ENCODE data around the gene GAS2L1. TPM values are rescaled to one million over a fixed set of nuclear protein-coding genes. Genes with fewer than 3 reads are reported as not detected.

The GAS2L1 gene
- polyA plus RNA-seq, 3 donors: 14.9 to 20.0 (median 15.7) TPM

DNA sequence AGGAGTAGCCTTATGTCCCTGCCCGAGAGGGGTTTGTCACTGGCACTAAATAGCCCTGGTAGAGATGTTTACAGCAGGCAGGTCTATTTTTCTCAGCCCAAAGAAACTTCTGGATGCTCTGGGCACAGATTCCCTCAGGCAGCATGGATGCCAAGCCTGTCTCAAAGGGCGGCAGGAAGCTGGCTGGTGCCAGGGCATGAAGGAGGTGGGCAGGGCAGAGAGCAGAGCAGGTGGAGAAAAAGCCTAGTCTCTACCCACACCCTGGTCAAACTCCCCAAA, 4.1 kb upstream of the GAS2L1 start:
- peaks cover 40% of the 10 kb centered on the region in 2 donors for H3K36me3 Mint-ChIP-seq
- H3K27ac Mint-ChIP-seq: peak overlapping the region in 4 of 7 donors; percentile 33 to 74 (median 55)
- no peak overlapping the region for H3K4me3 Mint-ChIP-seq

DNA sequence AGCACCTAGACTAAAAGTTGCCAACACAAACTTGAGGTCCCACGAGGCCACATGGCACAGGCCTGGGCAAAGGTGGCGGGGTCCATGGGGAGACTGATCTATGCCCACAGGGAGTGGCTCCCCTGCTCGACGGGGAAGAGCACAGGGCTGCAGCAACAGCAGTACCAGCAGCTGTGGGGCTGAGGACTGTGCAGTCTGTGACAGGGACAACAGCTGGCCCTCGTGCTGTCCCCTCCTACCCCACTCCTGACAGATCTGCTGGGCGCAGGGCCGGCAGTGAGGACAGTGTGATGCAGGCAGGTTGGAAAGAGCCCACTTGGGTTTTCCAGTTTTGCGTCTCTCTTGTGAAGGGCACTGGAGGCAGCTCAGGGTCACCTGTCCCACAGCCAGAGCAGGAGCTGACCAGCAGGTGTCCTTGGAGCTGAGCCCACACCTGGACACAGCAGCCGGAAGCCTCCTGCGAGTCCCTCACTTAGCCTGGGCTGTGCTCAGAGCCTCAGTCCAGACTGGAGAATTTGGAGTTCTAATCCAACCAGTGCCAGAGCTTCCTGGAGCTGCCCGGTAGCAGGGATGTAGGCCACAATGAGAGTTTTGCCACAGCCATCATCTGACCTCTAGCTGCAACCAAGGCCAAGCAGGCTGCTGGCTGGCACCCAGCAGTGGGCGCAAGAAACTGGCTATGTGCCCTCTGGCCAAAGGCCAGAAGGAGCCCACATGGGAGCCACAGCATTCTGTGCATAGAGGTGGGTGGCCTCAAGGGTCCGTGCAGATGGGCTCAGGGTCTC, 3.6 kb upstream of the GAS2L1 start:
- H3K4me3 ChIP-seq (replicated peaks in 1 of 3; ENCODE audit: low read depth in 2 of 3, low read length in 3 of 3): no peak overlapping the region
- TF ChIP-seq, protein P1, sequence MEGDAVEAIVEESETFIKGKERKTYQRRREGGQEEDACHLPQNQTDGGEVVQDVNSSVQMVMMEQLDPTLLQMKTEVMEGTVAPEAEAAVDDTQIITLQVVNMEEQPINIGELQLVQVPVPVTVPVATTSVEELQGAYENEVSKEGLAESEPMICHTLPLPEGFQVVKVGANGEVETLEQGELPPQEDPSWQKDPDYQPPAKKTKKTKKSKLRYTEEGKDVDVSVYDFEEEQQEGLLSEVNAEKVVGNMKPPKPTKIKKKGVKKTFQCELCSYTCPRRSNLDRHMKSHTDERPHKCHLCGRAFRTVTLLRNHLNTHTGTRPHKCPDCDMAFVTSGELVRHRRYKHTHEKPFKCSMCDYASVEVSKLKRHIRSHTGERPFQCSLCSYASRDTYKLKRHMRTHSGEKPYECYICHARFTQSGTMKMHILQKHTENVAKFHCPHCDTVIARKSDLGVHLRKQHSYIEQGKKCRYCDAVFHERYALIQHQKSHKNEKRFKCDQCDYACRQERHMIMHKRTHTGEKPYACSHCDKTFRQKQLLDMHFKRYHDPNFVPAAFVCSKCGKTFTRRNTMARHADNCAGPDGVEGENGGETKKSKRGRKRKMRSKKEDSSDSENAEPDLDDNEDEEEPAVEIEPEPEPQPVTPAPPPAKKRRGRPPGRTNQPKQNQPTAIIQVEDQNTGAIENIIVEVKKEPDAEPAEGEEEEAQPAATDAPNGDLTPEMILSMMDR (IDR thresholded peaks at IDR 0.05): no peak
- H4K20me1 ChIP-seq (ENCODE audit: insufficient read depth, low read length): peaks cover 41% of the 10 kb centered on the region
- peaks cover 0 to 8% (median 1%) of the 10 kb centered on the region in 7 donors for H3K9me3 Mint-ChIP-seq
- H3K4me1 ChIP-seq (ENCODE audit: control insufficient read depth in 1 of 2, insufficient read depth in 2 of 2, low read length in 2 of 2): peaks cover 33 to 45% of the 10 kb centered on the region in 2 donors
- peaks cover 22 to 30% (median 23%) of the 10 kb centered on the region in 3 donors for H3K27me3 Mint-ChIP-seq (ENCODE audit: low read depth in 3 of 3)
- peaks cover 26 to 37% of the 10 kb centered on the region in 2 donors for H3K36me3 ChIP-seq (replicated peaks in 1 of 2; ENCODE audit: control insufficient read depth in 1 of 2, insufficient read depth in 2 of 2, low read length in 2 of 2)
- H3K4me1 Mint-ChIP-seq: peaks cover 41% of the 10 kb centered on the region
- H3K36me3 Mint-ChIP-seq: peaks cover 35 to 38% of the 10 kb centered on the region in 2 donors
- intact Hi-C loops (cut with micrococcal nuclease): loop anchor here in 1 of 2 donors (5.0 kb wide), 1 partner anchor 36 kb away; the partner anchor contains the start of genes EWSR1 and RHBDD3
- no peaks in the 10 kb centered on the region for H3K9me3 ChIP-seq (replicated peaks in 1 of 2; ENCODE audit: control insufficient read depth in 1 of 2, insufficient read depth in 1 of 2, low read length in 2 of 2)
- peaks cover 0 to 23% of the 10 kb centered on the region in 2 donors for H3K27me3 ChIP-seq (ENCODE audit: control insufficient read depth in 2 of 2, insufficient read depth in 2 of 2, low read length in 2 of 2)
- no peak overlapping the region for H2AFZ ChIP-seq (ENCODE audit: insufficient read depth, low read depth, low read length, poor library complexity, severe bottlenecking)
- H3K9ac ChIP-seq (ENCODE audit: insufficient read depth, low read length, poor library complexity, severe bottlenecking): no peak overlapping the region
- H3K79me2 ChIP-seq (ENCODE audit: insufficient read depth, low read length): no peaks in the 10 kb centered on the region
- no peak for DNase-seq
- 63% methylated on average over 10 of the region's 13 CpGs for WGBS (ENCODE audit: insufficient coverage)
- H3K4me2 ChIP-seq (replicated peaks; ENCODE audit: extremely low read depth, low read length, poor library complexity, severe bottlenecking): no peak overlapping the region
- peak overlapping the region; percentile 22 to 29 for H3K27ac ChIP-seq (ENCODE audit: low read depth in 1 of 2, low read length in 2 of 2)
- H3K4me3 Mint-ChIP-seq: no peak overlapping the region
- H3K27ac Mint-ChIP-seq: peak overlapping the region in 6 of 7 donors; percentile 72 to 84 (median 78)

More for the DNA sequence above, 4.1 kb upstream of the GAS2L1 start:
- H3K4me1 Mint-ChIP-seq: peaks cover 38% of the 10 kb centered on the region
- Histone ChIP-seq H4K20me1 (ENCODE audit: insufficient read depth, low read length) (peaks cover 46% of the 10 kb centered on the region), H3K4me1 (ENCODE audit: control insufficient read depth in 1 of 2, insufficient read depth in 2 of 2, low read length in 2 of 2) (peaks cover 28 to 39% of the 10 kb centered on the region in 2 donors), H3K4me2 (replicated peaks; ENCODE audit: extremely low read depth, low read length, poor library complexity, severe bottlenecking) (no peak overlapping the region), H3K27me3 (ENCODE audit: control insufficient read depth in 2 of 2, insufficient read depth in 2 of 2, low read length in 2 of 2) (peaks cover 0 to 18% of the 10 kb centered on the region in 2 donors), H3K27ac (ENCODE audit: low read depth in 1 of 2, low read length in 2 of 2) (no peak overlapping the region), H3K79me2 (ENCODE audit: insufficient read depth, low read length) (no peaks in the 10 kb centered on the region), H2AFZ (ENCODE audit: insufficient read depth, low read depth, low read length, poor library complexity, severe bottlenecking) (no peak overlapping the region), H3K9ac (ENCODE audit: insufficient read depth, low read length, poor library complexity, severe bottlenecking) (no peak overlapping the region), H3K36me3 (replicated peaks in 1 of 2; ENCODE audit: control insufficient read depth in 1 of 2, insufficient read depth in 2 of 2, low read length in 2 of 2) (peaks cover 32 to 42% of the 10 kb centered on the region in 2 donors), H3K9me3 (replicated peaks in 1 of 2; ENCODE audit: control insufficient read depth in 1 of 2, insufficient read depth in 1 of 2, low read length in 2 of 2) (no peaks in the 10 kb centered on the region), H3K4me3 (replicated peaks in 1 of 3; ENCODE audit: low read depth in 2 of 3, low read length in 3 of 3) (no peak overlapping the region)
- peaks cover 19 to 25% (median 19%) of the 10 kb centered on the region in 3 donors for H3K27me3 Mint-ChIP-seq (ENCODE audit: low read depth in 3 of 3)
- TF ChIP-seq, protein P1 (IDR thresholded peaks at IDR 0.05): no peak
- intact Hi-C loops (cut with micrococcal nuclease): loop anchor here in 1 of 2 donors (5.0 kb wide), 1 partner anchor 35 kb away; the partner anchor contains the start of genes EWSR1 and RHBDD3
- H3K9me3 Mint-ChIP-seq: peaks cover 0 to 7% (median 1%) of the 10 kb centered on the region in 7 donors
- 100% methylated on average over 1 of the region's 2 CpGs for WGBS (ENCODE audit: insufficient coverage)
- DNase-seq: no peak

Measured in CD14-positive monocyte (primary cell).